HG02981 (cell line): ENCODE data around the gene SEMA3E.
A peak's percentile ranks its signal among the peaks of the same experiment; 100 is the strongest.

Source experiments
- ATAC-seq: cut with Tn5 transposase; IDR thresholded peaks from one replicate; pipeline ENCODE4 v1.9.1; 2021; ENCODE audit warnings: mild to moderate bottlenecking, moderate library complexity; ENCODE audit not compliant: unreplicated experiment

Gene SEMA3E

GRCh38 chr7:83643012-83643411 lies 5.9 kb downstream of the SEMA3E start:
- ATAC-seq: no peak

GRCh38 chr7:83640731-83641537 lies 8.0 kb downstream of the SEMA3E start:
- no peak for ATAC-seq

GRCh38 chr7:83640240-83640639 lies 8.7 kb downstream of the SEMA3E start:
- ATAC-seq: no peak

GRCh38 chr7:83633516-83633915 lies 15.4 kb downstream of the SEMA3E start:
- ATAC-seq: no peak

GRCh38 chr7:83629117-83629880 lies 19.6 kb downstream of the SEMA3E start:
- ATAC-seq: no peak

- ATAC-seq: no peak
Observed at GRCh38 chr7:83617858-83618257, 31.1 kb downstream of the SEMA3E start.

- ATAC-seq: no peak
Observed at GRCh38 chr7:83614112-83614511, 34.8 kb downstream of the SEMA3E start.

GRCh38 chr7:83613232-83613631 lies 35.7 kb downstream of the SEMA3E start:
- ATAC-seq: peak; percentile 50

GRCh38 chr7:83611776-83612175 lies 37.2 kb downstream of the SEMA3E start:
- no peak for ATAC-seq

GRCh38 chr7:83610649-83611304 lies 38.2 kb downstream of the SEMA3E start:
- ATAC-seq: no peak

- ATAC-seq: no peak
Observed at GRCh38 chr7:83608716-83609115, 40.2 kb downstream of the SEMA3E start.

- no peak for ATAC-seq
Observed at GRCh38 chr7:83603649-83604048, 45.3 kb downstream of the SEMA3E start.

- ATAC-seq: no peak
Observed at GRCh38 chr7:83599131-83599530, 49.8 kb downstream of the SEMA3E start.

- ATAC-seq: no peak
Observed at GRCh38 chr7:83593921-83594475, 54.9 kb downstream of the SEMA3E start.

- no peak for ATAC-seq
Observed at GRCh38 chr7:83588602-83589240, 60.2 kb downstream of the SEMA3E start.

- ATAC-seq: no peak
Observed at GRCh38 chr7:83586281-83586680, 62.7 kb downstream of the SEMA3E start.

- ATAC-seq: no peak
Observed at GRCh38 chr7:83581667-83582435, 67.1 kb downstream of the SEMA3E start.

- no peak for ATAC-seq
Observed at GRCh38 chr7:83579740-83580139, 69.2 kb downstream of the SEMA3E start.

- no peak for ATAC-seq
Observed at GRCh38 chr7:83575436-83575835, 73.5 kb downstream of the SEMA3E start.

GRCh38 chr7:83574616-83575015 lies 74.3 kb downstream of the SEMA3E start:
- no peak for ATAC-seq
